H7 (cell line): ENCODE results near the gene KCNQ1OT1. TPM values are rescaled to one million over a fixed set of nuclear protein-coding genes. Genes with fewer than 3 reads are reported as not detected.
"Not testable (repeated sequence)": the region's sequence is repeated elsewhere in the genome, so short reads cannot be mapped to it uniquely, and the experiment has no call there.

Experiments used
- DNase-seq: peaks from one replicate; pipeline ENCODE4 v3.0.0; 2012
- H3K27me3 ChIP-seq: 2 replicates; pipeline ENCODE4 v1.6.0; 2011; ENCODE audit warnings: mild to moderate bottlenecking, low read length; ENCODE audit not compliant: control insufficient read depth, insufficient read depth
- H3K36me3 ChIP-seq: replicated peaks from 2 replicates; pipeline ENCODE4 v1.5.1; 2011; ENCODE audit warnings: low read length; ENCODE audit not compliant: control insufficient read depth, insufficient read depth
- H3K4me3 ChIP-seq: 2 replicates; pipeline ENCODE4 v1.5.1; 2011; ENCODE audit warnings: low read depth, mild to moderate bottlenecking, control low read depth, low read length, moderate library complexity; ENCODE audit not compliant: insufficient read depth
- total RNA-seq: library from RNA; depleted of rRNA; stranded (reverse); fragments of >200 nt; shearing (Covaris generic); gene quantifications from 2 replicates; pipeline ENCODE4 v1.2.3, GENCODE V29; 2014

Gene KCNQ1OT1
- total RNA-seq, 1 experiment from 2014 or later: 0.83 TPM

DNA sequence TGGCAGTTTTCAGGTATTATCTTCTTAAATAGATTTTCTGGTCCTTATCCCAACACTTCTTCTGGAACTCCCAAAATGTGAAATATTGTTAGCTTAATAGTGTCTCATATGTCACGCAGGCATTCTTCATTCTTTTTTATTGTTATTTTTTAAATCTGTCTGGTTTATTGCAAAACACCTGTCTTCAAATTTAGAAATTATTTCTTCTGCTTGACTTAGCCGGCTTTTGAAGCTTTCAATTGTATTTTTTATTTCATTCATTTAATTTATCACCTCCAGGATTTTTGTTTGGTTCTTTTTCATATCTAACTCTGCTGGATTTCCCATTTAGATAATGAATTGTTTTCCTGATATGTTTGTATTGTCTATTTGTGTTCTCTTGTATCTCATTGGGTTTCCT lies 49.9 kb downstream of the KCNQ1OT1 start:
- no peak for DNase-seq
- peaks cover 16% of the 10 kb centered on the region; the same call in 1 of the 2 replicates for H3K27me3 ChIP-seq

DNA sequence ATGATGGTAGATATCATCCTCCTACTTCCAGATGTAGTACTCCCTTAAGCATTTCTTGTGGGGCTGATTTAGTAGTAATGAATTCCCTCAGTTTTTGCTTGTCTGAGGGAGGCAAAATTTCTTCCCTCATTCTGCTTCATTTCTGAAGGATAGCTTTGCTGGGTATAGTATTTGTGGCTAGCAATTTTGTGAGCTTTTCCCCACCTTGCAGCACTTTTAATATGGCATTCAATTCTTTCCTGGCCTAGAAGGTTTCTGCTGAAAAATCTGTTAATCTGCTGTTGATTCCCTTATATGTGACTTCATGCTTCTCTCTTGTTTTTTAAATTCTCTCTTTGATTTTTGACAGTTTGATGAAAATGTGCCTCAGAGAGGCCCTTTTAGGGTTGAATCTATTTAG lies 50.4 kb downstream of the KCNQ1OT1 start:
- H3K36me3 ChIP-seq: no peaks in the 10 kb centered on the region
- H3K4me3 ChIP-seq: no peak overlapping the region
- peaks cover 16% of the 10 kb centered on the region; the same call in 1 of the 2 replicates for H3K27me3 ChIP-seq
- DNase-seq: no peak

More for the DNA sequence above, 49.9 kb downstream of the KCNQ1OT1 start:
- H3K36me3 ChIP-seq: no peaks in the 10 kb centered on the region
- no peak overlapping the region for H3K4me3 ChIP-seq

DNA sequence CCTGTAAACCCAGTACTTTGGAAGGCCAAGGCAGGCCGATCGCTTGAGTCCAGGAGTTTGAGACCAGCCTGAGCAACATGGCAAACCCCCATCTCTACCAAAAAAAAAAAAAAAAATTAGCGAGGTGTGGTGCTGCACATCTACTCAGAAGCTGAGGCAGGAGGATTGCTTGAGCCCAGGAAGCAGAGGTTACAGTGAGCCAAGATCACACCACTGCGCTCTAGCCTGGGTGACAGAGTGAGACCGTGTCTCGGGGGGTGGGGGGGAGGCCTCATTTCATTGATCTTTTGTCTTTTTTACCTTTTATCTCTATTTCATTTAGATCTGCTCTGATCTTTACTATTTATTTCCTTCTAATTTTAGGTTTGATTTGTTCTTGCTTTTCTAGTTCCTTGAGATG lies 51.8 kb downstream of the KCNQ1OT1 start:
- Histone ChIP-seq H3K27me3 (peaks cover 10% of the 10 kb centered on the region; the same call in 1 of the 2 replicates), H3K36me3 (no peaks in the 10 kb centered on the region), H3K4me3 (no peak overlapping the region)
- DNase-seq: no peak

- no peak for DNase-seq
- no peaks in the 10 kb centered on the region for H3K36me3 ChIP-seq
- peaks cover 6% of the 10 kb centered on the region; the same call in 1 of the 2 replicates for H3K27me3 ChIP-seq
- H3K4me3 ChIP-seq: no peak overlapping the region
Measured at GRCh38 chr11:2647167-2647566, 52.6 kb downstream of the KCNQ1OT1 start.

DNA sequence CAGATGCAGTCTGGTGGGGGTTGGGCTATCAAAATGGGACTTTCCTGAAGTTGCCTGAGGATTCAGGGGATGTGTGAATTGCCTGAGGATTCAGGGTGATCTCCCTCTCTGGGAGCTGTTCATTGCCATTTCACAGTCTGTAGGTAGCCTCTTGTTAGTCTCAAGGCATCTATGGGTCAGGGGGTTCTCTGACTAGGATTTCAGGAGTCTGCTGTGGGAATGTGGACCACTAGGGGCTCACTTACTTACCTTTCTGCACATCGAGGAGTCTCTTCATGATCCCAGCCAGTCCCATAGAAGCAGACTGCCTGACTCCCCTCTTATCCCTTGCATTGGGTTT lies 54.0 kb downstream of the KCNQ1OT1 start:
- peak; percentile 11 for DNase-seq
- H3K4me3 ChIP-seq: no peak overlapping the region
- H3K36me3 ChIP-seq: no peaks in the 10 kb centered on the region
- H3K27me3 ChIP-seq: peaks cover 5% of the 10 kb centered on the region; the same call in 1 of the 2 replicates

- Histone ChIP-seq H3K4me3 (no peak overlapping the region), H3K36me3 (no peaks in the 10 kb centered on the region), H3K27me3 (peaks cover 5% of the 10 kb centered on the region; the same call in 1 of the 2 replicates)
- no peak for DNase-seq
Measured at GRCh38 chr11:2644844-2645778, 54.7 kb downstream of the KCNQ1OT1 start.

DNA sequence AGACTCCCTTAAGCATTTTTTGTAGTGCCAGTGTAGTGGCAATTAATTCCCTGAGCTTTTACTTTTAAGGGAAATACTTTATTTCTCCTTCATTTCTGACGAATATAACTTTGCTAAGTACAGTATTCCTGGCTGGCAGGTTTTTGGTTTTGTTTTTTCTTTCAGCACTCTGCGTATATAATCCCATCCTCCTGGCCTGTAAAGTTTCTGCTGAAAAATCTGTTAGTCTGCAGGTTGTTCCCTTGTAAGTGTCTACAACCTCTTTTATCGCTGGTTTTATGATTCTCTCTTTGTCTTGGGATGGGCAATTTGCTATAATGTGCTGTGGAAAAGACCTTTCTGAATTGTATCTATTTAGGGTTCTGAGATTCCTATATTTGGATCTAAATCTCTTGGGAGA lies 56.0 kb downstream of the KCNQ1OT1 start:
- no peak overlapping the region for H3K4me3 ChIP-seq
- no peak for DNase-seq
- peaks cover 5% of the 10 kb centered on the region; the same call in 1 of the 2 replicates for H3K27me3 ChIP-seq
- H3K36me3 ChIP-seq: no peaks in the 10 kb centered on the region

DNA sequence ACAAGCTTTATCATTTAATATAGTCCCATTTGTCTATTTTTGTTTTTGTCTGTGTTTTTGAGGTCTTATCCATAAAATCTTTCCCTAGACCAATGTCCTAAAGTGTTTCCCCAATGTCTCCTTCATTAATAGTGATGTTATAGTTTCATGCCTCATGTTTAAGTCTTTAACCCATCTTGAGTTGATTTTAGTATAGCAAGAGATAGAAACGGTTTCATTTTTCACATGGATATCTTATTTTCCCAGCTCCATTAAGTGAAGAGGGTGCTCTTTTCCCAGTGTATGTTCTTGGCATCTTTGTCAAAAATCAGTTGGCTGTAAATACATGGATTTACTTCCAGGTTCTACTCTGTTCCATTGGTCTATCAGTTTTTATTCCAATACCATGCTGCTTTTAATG lies 58.2 kb downstream of the KCNQ1OT1 start:
- Histone ChIP-seq H3K27me3 (peaks cover 5% of the 10 kb centered on the region; the same call in 1 of the 2 replicates), H3K36me3 (no peaks in the 10 kb centered on the region), H3K4me3 (no peak overlapping the region)
- no peak for DNase-seq

DNA sequence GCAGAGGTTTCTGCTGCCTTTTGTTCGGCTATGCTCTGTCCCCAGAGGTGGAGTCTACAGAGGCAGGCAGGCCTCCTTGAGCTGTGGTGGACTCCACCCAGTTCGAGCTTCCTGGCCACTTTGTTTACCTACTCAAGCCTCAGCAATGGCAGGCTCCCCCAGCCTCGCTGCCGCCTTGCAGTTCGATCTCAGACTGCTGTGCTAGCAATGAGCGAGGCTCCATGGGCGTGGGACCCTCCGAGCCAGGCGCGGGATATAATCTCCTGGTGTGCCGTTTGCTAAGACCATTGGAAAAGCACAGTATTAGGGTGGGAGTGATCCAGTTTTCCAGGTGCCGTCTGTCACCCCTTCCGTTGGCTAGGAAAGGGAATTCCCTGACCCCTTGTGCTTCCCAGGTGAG lies 60.0 kb downstream of the KCNQ1OT1 start:
- not testable (repeated sequence) for H3K36me3 ChIP-seq, H3K27me3 ChIP-seq, H3K4me3 ChIP-seq, DNase-seq

GRCh38 chr11:2631161-2631560 lies 68.6 kb downstream of the KCNQ1OT1 start:
- DNase-seq: no peak
- no peaks in the 10 kb centered on the region; the same call in 1 of the 2 replicates for H3K27me3 ChIP-seq
- H3K36me3 ChIP-seq: no peaks in the 10 kb centered on the region
- no peak overlapping the region for H3K4me3 ChIP-seq

DNA sequence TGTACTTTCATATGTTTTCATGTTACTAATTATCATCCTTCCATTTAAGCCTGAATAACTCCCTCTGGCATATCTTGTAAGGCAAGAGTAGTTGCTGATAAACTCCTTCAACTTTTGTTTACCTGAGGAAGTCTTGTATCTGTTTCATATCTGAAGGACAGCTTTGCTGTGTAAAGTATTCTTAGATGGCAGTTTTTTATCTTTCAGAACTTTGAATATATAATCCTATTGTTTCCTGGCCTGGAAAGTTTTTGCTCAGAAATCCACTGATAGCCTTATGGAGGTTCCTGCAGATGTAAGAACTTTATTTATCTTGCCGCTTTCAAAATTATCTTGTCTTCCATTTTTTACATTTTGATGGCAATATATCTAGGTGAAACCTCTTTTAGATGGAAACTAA lies 69.1 kb downstream of the KCNQ1OT1 start:
- no peak overlapping the region for H3K4me3 ChIP-seq
- no peak for DNase-seq
- H3K36me3 ChIP-seq: no peaks in the 10 kb centered on the region
- no peaks in the 10 kb centered on the region; the same call in 1 of the 2 replicates for H3K27me3 ChIP-seq

GRCh38 chr11:2625183-2625582 lies 74.6 kb downstream of the KCNQ1OT1 start:
- DNase-seq: no peak
- Histone ChIP-seq H3K36me3 (no peaks in the 10 kb centered on the region), H3K27me3 (peaks cover 2% of the 10 kb centered on the region; the same call in 1 of the 2 replicates), H3K4me3 (no peak overlapping the region)

DNA sequence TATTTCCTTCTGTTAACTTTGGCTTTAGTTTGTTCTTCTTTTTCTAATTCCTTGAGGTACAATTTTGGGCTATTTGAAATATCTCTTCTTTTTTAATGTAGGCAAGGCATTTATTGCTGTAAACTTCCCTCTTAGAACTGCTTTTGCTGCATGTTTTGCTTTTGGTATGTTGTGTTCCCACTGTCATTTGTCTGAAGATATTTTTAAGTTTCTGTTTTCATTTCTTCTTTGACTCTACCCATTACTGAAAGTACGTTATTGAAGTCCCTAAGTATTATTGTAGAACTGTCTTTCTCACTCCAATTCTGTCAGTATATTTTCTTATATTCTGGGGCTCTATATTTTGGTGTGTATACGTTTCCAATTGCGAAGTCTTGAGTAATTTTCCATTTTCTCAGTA lies 77.9 kb downstream of the KCNQ1OT1 start:
- no peak for DNase-seq
- Histone ChIP-seq H3K36me3 (no peaks in the 10 kb centered on the region), H3K4me3 (no peak overlapping the region), H3K27me3 (peaks cover 2% of the 10 kb centered on the region; the same call in 1 of the 2 replicates)

- H3K36me3 ChIP-seq: no peaks in the 10 kb centered on the region
- no peak for DNase-seq
- peaks cover 16% of the 10 kb centered on the region for H3K27me3 ChIP-seq
- H3K4me3 ChIP-seq: no peak overlapping the region
Measured at GRCh38 chr11:2612884-2613571, 86.8 kb downstream of the KCNQ1OT1 start.

DNA sequence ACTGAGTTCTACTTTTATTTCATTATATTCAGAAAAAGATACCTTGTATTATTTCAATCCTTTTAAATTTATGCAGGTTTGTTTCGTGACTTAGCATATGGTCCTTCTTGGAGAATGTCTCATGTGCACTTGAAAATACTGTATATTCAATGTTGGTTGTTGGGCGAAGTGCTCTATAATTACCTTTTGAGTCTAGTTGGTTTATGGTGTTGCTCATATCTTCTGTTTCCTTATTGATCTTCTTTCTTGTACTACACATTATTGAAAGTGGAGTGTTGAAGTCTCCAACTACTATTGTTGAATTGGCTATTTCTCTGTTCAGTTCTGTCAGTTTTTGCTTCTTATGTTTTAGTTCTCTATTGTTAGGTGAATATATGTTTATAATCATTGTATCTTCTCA lies 90.4 kb downstream of the KCNQ1OT1 start:
- H3K4me3 ChIP-seq: no peak overlapping the region
- DNase-seq: no peak
- H3K36me3 ChIP-seq: no peaks in the 10 kb centered on the region
- H3K27me3 ChIP-seq: peaks cover 14% of the 10 kb centered on the region
